SU-DHL-6 (cell line): ENCODE measurements around the gene VAV3.

Source experiments
- H2AFZ ChIP-seq: fragments of 200-600 bp; sonication (generic); 2 replicates; pipeline ENCODE4 v1.6.1; 2014; ENCODE audit warnings: low read depth, mild to moderate bottlenecking, moderate library complexity, mixed read lengths, antibody characterized with exemption, low read length; ENCODE audit not compliant: severe bottlenecking
- H3F3A ChIP-seq: fragments of 200-600 bp; shearing (Covaris generic); 2 replicates; pipeline ENCODE4 v1.6.0; 2016; ENCODE audit warnings: antibody characterized with exemption, mild to moderate bottlenecking; ENCODE audit not compliant: insufficient read depth
- H3K27ac ChIP-seq: fragments of 200-600 bp; sonication (generic); 2 replicates; pipeline ENCODE4 v1.5.1; 2016; ENCODE audit warnings: low read depth, mild to moderate bottlenecking, low read length, moderate library complexity, mixed read lengths
- H3K27me3 ChIP-seq: fragments of 200-600 bp; sonication (generic), shearing (Covaris generic); 2 replicates; pipeline ENCODE4 v1.6.0; 2014; ENCODE audit warnings: mild to moderate bottlenecking, low read length
- H3K36me3 ChIP-seq: fragments of 200-600 bp; sonication (generic); 2 replicates; pipeline ENCODE4 v1.6.1; 2014; ENCODE audit warnings: mild to moderate bottlenecking, low read length, mixed read lengths
- H3K4me2 ChIP-seq: fragments of 300-600, 200-600 bp; shearing (Covaris generic), sonication (generic); 2 replicates; pipeline ENCODE4 v1.6.0; 2014; ENCODE audit warnings: low read length, low read depth, mild to moderate bottlenecking; ENCODE audit not compliant: poor library complexity, severe bottlenecking
- H3K4me3 ChIP-seq: fragments of 200-600 bp; sonication (generic); 2 replicates; pipeline ENCODE4 v1.5.1; 2014; ENCODE audit warnings: antibody characterized with exemption, low read length, mild to moderate bottlenecking, mixed read lengths; ENCODE audit not compliant: insufficient read depth, poor library complexity, severe bottlenecking
- H3K79me2 ChIP-seq: fragments of 200-600 bp; sonication (generic); 2 replicates; pipeline ENCODE4 v1.6.1; 2014; ENCODE audit warnings: mild to moderate bottlenecking, low read length, moderate library complexity; ENCODE audit not compliant: insufficient read depth
- H3K9ac ChIP-seq: fragments of 200-600 bp; sonication (generic); 2 replicates; pipeline ENCODE4 v1.7.0; 2014; ENCODE audit warnings: mild to moderate bottlenecking, low read length
- H3K9me2 ChIP-seq: fragments of 200-600 bp; sonication (generic); replicated peaks from 2 replicates; pipeline ENCODE4 v1.6.1; 2014; ENCODE audit warnings: low read length; ENCODE audit not compliant: insufficient read depth
- H3K9me3 ChIP-seq: fragments of 200-600 bp; sonication (generic); 2 replicates; pipeline ENCODE4 v1.6.1; 2014; ENCODE audit warnings: low read length, mixed read lengths; ENCODE audit not compliant: insufficient read depth
- H4K20me1 ChIP-seq: fragments of 200-600 bp; sonication (generic); 2 replicates; pipeline ENCODE4 v1.6.1; 2014; ENCODE audit warnings: low read depth, mild to moderate bottlenecking, antibody characterized with exemption, low read length, moderate library complexity, mixed read lengths
- EZH2phosphoT487 ChIP-seq: fragments of 200-600 bp; sonication (generic), shearing (Covaris generic); conservative IDR thresholded peaks from 2 replicates; pipeline ENCODE4 v1.6.1; 2018; ENCODE audit warnings: mild to moderate bottlenecking, antibody characterized with exemption, low read length, moderate library complexity, mixed read lengths
- TF ChIP-seq, protein P1 (sequence below): fragments of 200-600 bp; sonication (generic); IDR thresholded peaks from one replicate; pipeline ENCODE4 v1.5.1; 2017; ENCODE audit warnings: antibody characterized with exemption, mild to moderate bottlenecking, low read length, moderate library complexity; ENCODE audit not compliant: insufficient read depth, poor library complexity, severe bottlenecking

The VAV3 gene

DNA sequence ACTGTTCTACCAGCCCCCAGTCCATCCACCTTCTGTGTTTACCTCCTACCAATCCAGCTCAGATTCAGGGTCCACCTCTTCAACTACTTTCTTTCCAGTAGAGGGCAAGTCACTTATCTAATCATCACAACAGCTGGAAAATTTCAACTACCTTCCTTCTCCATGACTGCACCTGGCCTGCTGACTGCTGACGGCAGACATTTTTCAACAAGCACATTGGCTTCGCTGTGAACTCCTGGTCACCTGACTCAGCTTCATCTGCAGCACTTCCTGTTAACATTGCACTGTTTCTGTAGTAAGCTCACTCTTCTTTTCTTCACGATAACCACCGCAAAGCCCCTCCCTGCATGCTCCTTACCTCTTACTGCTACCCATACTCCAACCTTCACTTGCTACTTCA lies 418.4 kb downstream of the VAV3 start:
- H3K9me2 ChIP-seq = no peaks in the 10 kb centered on the region
- H3F3A ChIP-seq = no peaks in the 10 kb centered on the region
- H3K79me2 ChIP-seq = no peaks in the 10 kb centered on the region
- no peak overlapping the region for H2AFZ ChIP-seq
- H3K9ac ChIP-seq = no peak overlapping the region
- no peak overlapping the region for H3K4me3 ChIP-seq
- no peaks in the 10 kb centered on the region for H3K36me3 ChIP-seq
- TF ChIP-seq, protein P1, sequence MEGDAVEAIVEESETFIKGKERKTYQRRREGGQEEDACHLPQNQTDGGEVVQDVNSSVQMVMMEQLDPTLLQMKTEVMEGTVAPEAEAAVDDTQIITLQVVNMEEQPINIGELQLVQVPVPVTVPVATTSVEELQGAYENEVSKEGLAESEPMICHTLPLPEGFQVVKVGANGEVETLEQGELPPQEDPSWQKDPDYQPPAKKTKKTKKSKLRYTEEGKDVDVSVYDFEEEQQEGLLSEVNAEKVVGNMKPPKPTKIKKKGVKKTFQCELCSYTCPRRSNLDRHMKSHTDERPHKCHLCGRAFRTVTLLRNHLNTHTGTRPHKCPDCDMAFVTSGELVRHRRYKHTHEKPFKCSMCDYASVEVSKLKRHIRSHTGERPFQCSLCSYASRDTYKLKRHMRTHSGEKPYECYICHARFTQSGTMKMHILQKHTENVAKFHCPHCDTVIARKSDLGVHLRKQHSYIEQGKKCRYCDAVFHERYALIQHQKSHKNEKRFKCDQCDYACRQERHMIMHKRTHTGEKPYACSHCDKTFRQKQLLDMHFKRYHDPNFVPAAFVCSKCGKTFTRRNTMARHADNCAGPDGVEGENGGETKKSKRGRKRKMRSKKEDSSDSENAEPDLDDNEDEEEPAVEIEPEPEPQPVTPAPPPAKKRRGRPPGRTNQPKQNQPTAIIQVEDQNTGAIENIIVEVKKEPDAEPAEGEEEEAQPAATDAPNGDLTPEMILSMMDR = no peak
- TF ChIP-seq EZH2phosphoT487 = no peak
- no peak overlapping the region for H3K4me2 ChIP-seq
- H3K9me3 ChIP-seq = no peaks in the 10 kb centered on the region
- H3K27me3 ChIP-seq = no peaks in the 10 kb centered on the region
- H3K27ac ChIP-seq = no peak overlapping the region
- no peaks in the 10 kb centered on the region for H4K20me1 ChIP-seq

DNA sequence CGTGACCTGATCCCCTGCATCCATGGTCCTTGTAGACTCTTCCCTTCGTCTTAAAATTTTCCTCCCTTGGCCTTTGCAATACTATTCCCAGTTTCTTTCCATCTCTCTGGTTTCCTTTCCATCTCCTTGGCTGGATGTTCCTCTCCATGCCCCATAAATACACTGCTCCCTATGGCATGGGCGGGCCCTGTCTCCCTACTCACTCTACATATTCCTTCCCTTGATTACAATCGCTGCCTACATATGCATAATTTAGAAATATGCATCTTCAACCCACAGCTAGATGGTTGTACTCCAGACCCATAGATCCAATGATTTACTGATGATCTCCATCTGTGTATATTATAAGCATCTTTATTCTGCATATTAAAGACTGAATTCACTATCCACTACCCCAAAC lies 419.1 kb downstream of the VAV3 start:
- Histone ChIP-seq H3F3A (no peaks in the 10 kb centered on the region), H3K4me3 (no peak overlapping the region), H3K79me2 (no peaks in the 10 kb centered on the region), H3K4me2 (no peak overlapping the region), H3K27me3 (no peaks in the 10 kb centered on the region), H3K9ac (no peak overlapping the region), H3K36me3 (no peaks in the 10 kb centered on the region), H3K27ac (no peak overlapping the region), H4K20me1 (no peaks in the 10 kb centered on the region), H3K9me2 (no peaks in the 10 kb centered on the region), H2AFZ (no peak overlapping the region), H3K9me3 (no peaks in the 10 kb centered on the region)
- TF ChIP-seq, protein P1 = no peak
- no peak for TF ChIP-seq EZH2phosphoT487

DNA sequence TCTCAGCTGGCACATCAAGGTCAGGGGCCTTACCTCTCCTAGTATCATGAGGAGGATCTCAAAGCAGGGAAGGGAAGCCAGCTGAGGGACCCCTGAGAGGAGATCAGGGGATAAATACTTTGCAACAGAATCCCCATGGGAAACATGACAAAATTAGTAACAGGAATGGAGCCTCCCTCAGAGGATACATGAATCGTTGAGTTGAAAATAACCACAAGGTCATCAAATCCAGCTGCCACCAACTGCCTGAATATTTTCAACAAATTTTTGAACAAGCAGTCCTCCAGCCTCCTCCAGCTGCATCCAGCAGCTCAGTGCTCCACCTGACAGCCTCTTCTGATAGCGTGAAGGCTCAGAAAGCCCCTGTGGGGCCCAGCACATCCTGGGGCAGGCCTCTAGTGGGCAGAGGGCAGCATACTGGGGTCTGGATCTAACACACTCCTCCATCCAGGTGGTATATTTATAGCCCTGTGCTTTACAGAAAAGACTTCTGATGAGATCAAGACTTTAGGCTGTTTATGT lies 419.9 kb downstream of the VAV3 start:
- no peaks in the 10 kb centered on the region for H3K79me2 ChIP-seq
- no peak overlapping the region for H2AFZ ChIP-seq
- no peaks in the 10 kb centered on the region for H4K20me1 ChIP-seq
- H3K36me3 ChIP-seq = no peaks in the 10 kb centered on the region
- no peaks in the 10 kb centered on the region for H3K9me2 ChIP-seq
- no peaks in the 10 kb centered on the region for H3F3A ChIP-seq
- TF ChIP-seq, protein P1 = no peak
- no peak for TF ChIP-seq EZH2phosphoT487
- no peak overlapping the region for H3K4me3 ChIP-seq
- no peaks in the 10 kb centered on the region for H3K9me3 ChIP-seq
- H3K4me2 ChIP-seq = no peak overlapping the region
- no peak overlapping the region for H3K27ac ChIP-seq
- H3K9ac ChIP-seq = no peak overlapping the region
- no peaks in the 10 kb centered on the region for H3K27me3 ChIP-seq
